HG03175 (cell line): Measurements from ENCODE around the gene AFMID.
A peak's percentile ranks its signal among the peaks of the same experiment; 100 is the strongest.

Experiments
- ATAC-seq: cut with Tn5 transposase; IDR thresholded peaks from one replicate; pipeline ENCODE4 v1.9.1; 2021; ENCODE audit warnings: mild to moderate bottlenecking, moderate library complexity; ENCODE audit not compliant: unreplicated experiment

The AFMID gene

DNA sequence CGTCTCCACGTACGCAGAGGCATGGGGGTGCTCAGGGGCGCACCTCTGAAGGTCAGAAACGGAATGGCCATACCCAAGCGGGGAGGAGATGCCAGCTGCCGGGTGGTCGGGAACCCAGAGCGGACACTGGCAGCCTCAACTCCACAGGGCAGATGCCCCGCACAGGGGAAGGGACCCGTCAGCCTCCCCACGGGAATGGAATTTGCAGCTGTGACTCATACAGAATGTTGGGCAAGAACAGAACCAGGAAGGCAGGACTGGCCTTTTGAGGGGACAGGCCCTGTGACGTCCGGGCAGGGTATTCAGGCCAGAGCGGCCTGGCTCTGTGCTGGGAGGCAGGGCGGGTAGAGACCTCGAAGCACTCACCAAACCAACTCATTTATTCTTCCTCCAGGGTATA is 7.8 kb upstream of the AFMID start:
- no peak for ATAC-seq

GRCh38 chr17:78180083-78180482 is 7.1 kb upstream of the AFMID start:
- ATAC-seq = no peak

GRCh38 chr17:78180508-78180907 is 6.7 kb upstream of the AFMID start:
- no peak for ATAC-seq

DNA sequence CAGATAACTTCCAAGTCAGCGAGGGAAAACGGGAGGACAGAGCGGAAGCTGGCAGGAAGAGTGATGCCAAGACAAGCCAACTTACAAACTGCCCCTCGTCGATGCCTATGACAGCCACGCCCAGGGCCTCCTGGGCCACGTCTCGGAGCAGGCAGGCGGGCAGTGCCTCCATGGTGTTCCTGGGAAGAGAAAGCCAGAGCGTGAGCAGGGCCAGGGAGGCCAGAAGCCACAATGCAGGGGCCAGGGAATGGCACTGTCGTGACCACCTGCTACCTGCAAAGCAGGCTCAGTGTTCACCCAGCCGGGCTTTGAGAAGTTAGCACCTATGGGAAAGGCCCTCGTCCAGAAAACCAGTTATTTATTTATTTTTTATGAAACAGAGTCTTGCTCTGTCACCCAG is 4.7 kb upstream of the AFMID start:
- no peak for ATAC-seq

DNA sequence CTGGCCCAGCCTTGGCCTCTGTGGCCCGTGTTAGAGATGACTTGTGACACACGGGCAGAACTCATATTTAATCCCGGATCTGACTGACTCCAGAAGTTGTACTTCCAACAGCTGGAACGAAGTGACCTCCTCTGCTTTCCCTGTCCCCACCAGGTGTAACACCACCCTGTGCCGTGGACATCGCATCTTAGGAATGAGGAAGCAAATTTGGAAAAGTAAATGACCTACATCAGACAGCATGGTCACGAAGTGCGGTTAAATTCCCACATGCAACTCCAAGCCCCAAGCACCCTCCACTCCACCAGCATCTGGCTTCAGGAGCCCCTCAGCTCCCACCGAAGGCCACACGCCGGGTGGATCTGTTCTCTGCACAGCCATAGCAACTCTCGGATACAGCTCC is 3.2 kb upstream of the AFMID start:
- ATAC-seq = no peak

- ATAC-seq = no peak
Observed at GRCh38 chr17:78184351-78184750, 2.8 kb upstream of the AFMID start.

GRCh38 chr17:78184868-78185267 is 2.3 kb upstream of the AFMID start:
- no peak for ATAC-seq

DNA sequence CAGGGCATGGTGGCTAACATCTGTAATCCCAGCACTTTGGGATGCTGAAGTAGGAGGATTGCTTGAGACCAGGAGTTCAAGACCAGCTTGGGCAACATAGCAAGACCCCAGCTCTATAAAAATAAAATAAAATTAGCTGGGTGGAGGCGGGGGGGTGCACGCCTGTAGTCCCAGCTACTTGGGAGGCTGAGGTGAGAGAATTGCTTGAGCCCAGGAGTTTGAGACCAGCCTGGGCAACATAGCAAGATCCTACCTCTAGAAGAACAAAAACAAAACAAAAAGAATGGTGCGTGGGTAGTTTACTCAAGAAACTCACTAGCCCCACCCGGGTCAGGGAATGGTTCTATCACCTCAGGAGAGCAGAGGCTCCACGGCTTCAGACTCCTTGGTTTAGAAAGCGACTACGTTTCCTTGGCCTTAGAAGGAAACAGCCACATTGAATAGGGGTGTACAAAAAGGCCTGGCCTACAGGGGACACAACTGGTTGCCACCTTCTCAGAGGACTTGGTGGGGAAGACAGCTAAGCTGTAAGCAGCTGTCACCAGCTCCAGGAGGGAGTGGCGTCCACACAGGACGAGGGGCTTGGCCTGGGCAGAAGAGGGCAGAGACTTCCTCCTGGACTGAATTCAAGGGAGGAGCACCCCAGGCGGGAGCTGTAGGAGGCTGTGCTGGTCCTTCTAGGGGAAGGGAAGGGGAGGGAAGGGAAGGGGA is 1.0 kb upstream of the AFMID start:
- ATAC-seq = no peak

DNA sequence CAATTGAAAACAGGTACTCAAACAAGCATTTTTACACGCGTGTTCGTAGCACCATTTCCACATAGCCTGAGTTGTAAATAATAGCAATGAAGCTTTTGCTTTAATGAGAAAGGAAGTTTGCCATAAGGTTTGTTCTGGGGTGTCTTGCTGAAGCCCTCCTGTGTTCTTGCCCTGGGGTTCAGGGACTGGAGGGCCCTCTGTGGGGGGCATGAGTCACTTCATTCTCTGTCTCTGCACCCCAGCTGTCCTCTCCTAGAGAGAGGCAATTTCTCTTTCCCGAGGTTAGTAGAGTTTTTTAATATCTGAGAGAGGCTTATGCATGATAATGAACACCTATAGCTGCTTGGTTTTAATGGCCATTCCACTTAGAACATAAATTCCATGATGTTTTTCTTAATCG is 9.6 kb downstream of the AFMID start:
- ATAC-seq = no peak

GRCh38 chr17:78197147-78197832 is 10.1 kb downstream of the AFMID start:
- ATAC-seq = no peak

GRCh38 chr17:78200451-78200850 is 13.3 kb downstream of the AFMID start:
- no peak for ATAC-seq

DNA sequence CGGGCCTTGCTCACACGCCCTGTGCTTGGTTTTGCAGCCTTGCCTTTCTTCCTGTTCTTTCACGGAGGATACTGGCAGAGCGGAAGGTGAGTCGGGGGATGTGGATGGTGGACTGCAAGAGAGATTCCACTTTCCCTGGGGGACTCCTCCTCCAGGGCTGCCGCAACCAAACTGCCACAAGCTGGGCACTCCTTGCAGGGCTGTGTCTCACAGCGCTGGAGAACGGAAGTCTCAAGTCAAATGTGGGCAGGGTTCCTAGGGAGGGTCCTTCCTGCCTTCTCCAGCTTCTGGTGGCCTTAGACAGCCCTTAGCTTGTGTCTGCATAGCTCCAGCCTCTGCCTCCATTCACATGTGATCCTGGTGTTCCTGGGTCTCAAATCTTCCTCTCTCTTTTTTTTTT is 15.5 kb downstream of the AFMID start:
- no peak for ATAC-seq

DNA sequence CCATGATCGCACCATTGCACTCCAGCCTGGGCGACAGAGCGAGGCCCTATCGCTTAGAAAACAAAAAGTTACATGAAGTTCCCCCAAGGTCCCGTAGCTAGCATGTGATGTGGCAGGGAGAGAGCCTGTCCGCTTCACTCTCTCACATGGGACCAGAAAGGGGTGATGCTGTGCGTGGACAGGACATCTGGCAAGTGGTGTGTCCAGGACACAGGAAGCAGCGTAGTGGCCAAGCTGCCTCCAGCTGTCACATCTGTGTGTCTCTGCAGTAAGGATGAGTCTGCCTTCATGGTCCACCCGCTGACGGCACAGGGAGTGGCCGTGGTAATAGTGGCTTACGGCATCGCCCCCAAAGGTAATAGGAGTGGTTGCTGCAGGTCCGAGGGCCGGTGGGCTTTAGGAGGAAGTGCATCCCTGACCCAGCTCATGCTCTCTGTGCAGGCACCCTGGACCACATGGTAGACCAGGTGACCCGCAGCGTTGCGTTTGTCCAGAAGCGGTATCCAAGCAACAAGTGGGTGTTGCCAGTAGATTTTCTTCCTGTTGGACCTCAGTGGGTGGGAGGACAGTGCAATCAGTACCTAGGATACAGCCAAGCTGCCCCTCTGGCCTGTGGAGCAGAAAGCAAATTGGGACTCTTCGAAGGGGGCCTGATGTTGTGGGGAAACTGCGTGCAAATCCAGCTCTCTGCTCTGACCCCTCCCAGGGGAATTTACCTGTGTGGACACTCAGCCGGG is 17.4 kb downstream of the AFMID start:
- ATAC-seq = no peak

DNA sequence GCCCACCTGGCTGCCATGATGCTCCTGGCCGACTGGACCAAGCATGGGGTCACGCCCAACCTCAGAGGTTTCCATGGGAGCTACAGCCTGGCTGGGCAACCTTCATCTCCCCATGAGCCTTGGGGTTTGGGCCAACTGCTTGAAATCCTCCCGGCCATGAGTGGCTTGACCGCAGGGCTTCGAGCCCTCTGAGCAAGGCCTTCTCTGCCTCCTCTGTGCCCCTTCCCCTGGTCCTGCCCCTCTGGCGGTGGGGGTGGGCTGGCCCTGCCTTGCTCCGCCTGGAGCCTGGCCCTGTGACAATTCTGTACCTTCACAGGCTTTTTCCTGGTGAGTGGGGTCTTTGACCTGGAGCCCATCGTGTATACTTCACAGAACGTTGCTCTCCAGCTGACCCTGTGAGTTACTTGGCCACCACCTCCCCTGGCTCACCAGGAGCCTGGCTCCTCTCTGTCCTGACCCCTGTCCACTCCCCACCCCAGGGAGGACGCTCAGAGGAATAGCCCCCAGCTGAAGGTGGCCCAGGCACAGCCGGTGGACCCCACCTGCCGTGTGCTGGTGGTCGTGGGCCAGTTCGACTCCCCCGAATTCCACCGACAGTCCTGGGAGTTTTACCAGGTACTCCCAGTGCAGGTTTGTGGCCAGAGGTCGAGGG is 18.1 kb downstream of the AFMID start:
- ATAC-seq = no peak

GRCh38 chr17:78206298-78206697 is 19.1 kb downstream of the AFMID start:
- ATAC-seq = no peak

DNA sequence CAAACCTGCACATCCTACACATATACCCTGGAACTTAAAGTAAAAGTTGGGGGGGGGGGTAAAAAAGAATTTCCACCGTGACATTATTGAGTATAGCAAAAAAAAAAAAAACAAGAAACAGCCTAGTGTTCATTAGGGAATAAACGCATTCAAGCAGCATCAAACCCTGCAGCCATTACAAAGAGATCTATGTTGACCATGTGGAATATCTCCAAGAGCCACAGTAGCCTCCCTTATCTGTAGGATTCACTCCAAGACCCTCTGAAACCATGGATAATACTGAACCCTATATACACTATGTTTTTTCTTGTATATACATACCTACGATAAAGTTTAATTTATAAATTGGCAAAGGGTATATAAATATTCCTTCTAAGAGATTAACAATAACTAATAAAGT is 21.3 kb downstream of the AFMID start:
- no peak for ATAC-seq

DNA sequence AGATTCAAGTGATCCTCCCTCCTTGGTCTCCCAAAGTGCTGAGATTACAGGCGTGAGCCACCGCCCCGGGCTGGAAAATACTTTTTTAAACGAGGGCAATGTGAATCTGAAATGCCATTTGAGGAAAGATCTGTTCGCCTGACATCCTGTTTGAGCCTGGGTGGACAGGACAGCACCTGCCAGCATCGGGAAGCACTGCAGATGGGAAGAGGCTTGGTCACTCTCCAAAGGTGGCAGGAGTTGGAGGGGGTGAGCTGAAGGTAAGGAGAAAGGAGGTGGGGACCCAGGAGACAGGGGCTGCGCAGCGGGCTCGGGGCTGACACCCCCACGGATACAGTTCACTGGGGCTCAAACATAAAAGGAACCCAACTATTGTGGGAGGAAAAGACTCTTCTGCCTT is 22.9 kb downstream of the AFMID start:
- ATAC-seq = no peak

DNA sequence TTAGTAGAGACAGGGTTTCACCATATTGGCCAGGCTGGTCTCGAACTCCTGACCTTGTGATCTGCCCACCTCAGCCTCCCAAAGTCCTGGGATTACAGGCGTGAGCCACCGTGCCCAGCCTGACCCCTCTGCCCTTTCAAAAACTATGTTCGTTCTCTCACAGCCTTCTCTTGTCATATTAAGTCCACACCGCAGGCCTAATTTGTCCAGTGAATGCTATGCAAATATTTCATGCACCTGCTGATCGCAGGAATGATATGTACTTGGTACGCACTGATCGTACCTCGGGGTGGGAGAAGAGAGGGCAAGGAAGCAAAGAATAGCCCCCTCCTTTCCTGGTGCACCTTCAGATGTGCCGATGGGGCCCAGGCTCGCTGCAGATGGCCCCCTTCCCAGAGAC is 23.9 kb downstream of the AFMID start:
- no peak for ATAC-seq

GRCh38 chr17:78214016-78214705 is 27.0 kb downstream of the AFMID start, which contains the start of gene BIRC5:
TSS of gene BIRC5 (plus strand) at chr17:78214253. CDS start at chr17:78214317, 64 bp downstream.
- ATAC-seq = peak; percentile 89

- no peak for ATAC-seq
Observed at GRCh38 chr17:78214706-78215061, 27.5 kb downstream of the AFMID start.
